Measurements from ENCODE around the gene DZANK1.

The DZANK1 gene

GRCh38 chr20:18443886-18444285 lies 22.9 kb downstream of the DZANK1 start:
- no peak overlapping the region for H3K27ac ChIP-seq (ENCODE audit: low read depth, low read length)
- no peaks in the 10 kb centered on the region for H3K27me3 ChIP-seq (ENCODE audit: control insufficient read depth in 1 of 2, insufficient read depth in 2 of 2, low read length in 2 of 2)
- no peaks in the 10 kb centered on the region for H3K4me1 ChIP-seq (ENCODE audit: control insufficient read depth in 1 of 2, insufficient read depth in 2 of 2, low read length in 2 of 2)
- H3K4me3 ChIP-seq (ENCODE audit: low read depth in 1 of 2, low read length in 2 of 2) = no peak overlapping the region
- H3K9ac ChIP-seq (ENCODE audit: low read depth in 1 of 2, low read length in 2 of 2) = no peak overlapping the region
- no peaks in the 10 kb centered on the region for H3K36me3 ChIP-seq (ENCODE audit: control insufficient read depth in 1 of 2, insufficient read depth in 2 of 2, low read length in 2 of 2)
- H3K9me3 ChIP-seq (ENCODE audit: control insufficient read depth in 1 of 2, low read length in 2 of 2) = no peaks in the 10 kb centered on the region

- Histone ChIP-seq H3K36me3 (ENCODE audit: control insufficient read depth in 1 of 2, insufficient read depth in 2 of 2, low read length in 2 of 2) (no peaks in the 10 kb centered on the region), H3K9ac (ENCODE audit: low read depth in 1 of 2, low read length in 2 of 2) (no peak overlapping the region), H3K27me3 (ENCODE audit: control insufficient read depth in 1 of 2, insufficient read depth in 2 of 2, low read length in 2 of 2) (no peaks in the 10 kb centered on the region), H3K4me3 (ENCODE audit: low read depth in 1 of 2, low read length in 2 of 2) (no peak overlapping the region), H3K4me1 (ENCODE audit: control insufficient read depth in 1 of 2, insufficient read depth in 2 of 2, low read length in 2 of 2) (no peaks in the 10 kb centered on the region), H3K27ac (ENCODE audit: low read depth, low read length) (no peak overlapping the region), H3K9me3 (ENCODE audit: control insufficient read depth in 1 of 2, low read length in 2 of 2) (no peaks in the 10 kb centered on the region)
Measured at GRCh38 chr20:18440403-18440802, 26.4 kb downstream of the DZANK1 start.

- no peak overlapping the region for H3K27ac ChIP-seq (ENCODE audit: low read depth, low read length)
- H3K36me3 ChIP-seq (ENCODE audit: control insufficient read depth in 1 of 2, insufficient read depth in 2 of 2, low read length in 2 of 2) = no peaks in the 10 kb centered on the region
- no peaks in the 10 kb centered on the region for H3K4me1 ChIP-seq (ENCODE audit: control insufficient read depth in 1 of 2, insufficient read depth in 2 of 2, low read length in 2 of 2)
- no peak overlapping the region for H3K9ac ChIP-seq (ENCODE audit: low read depth in 1 of 2, low read length in 2 of 2)
- H3K4me3 ChIP-seq (ENCODE audit: low read depth in 1 of 2, low read length in 2 of 2) = no peak overlapping the region
- H3K27me3 ChIP-seq (ENCODE audit: control insufficient read depth in 1 of 2, insufficient read depth in 2 of 2, low read length in 2 of 2) = no peaks in the 10 kb centered on the region
- no peaks in the 10 kb centered on the region for H3K9me3 ChIP-seq (ENCODE audit: control insufficient read depth in 1 of 2, low read length in 2 of 2)
Measured at GRCh38 chr20:18436847-18437246, 30.0 kb downstream of the DZANK1 start.

- Histone ChIP-seq H3K4me3 (ENCODE audit: low read depth in 1 of 2, low read length in 2 of 2) (no peak overlapping the region), H3K4me1 (ENCODE audit: control insufficient read depth in 1 of 2, insufficient read depth in 2 of 2, low read length in 2 of 2) (peaks cover 9 to 11% of the 10 kb centered on the region in 2 donors), H3K27ac (ENCODE audit: low read depth, low read length) (no peak overlapping the region), H3K9ac (ENCODE audit: low read depth in 1 of 2, low read length in 2 of 2) (no peak overlapping the region), H3K36me3 (ENCODE audit: control insufficient read depth in 1 of 2, insufficient read depth in 2 of 2, low read length in 2 of 2) (no peaks in the 10 kb centered on the region), H3K27me3 (ENCODE audit: control insufficient read depth in 1 of 2, insufficient read depth in 2 of 2, low read length in 2 of 2) (no peaks in the 10 kb centered on the region), H3K9me3 (ENCODE audit: control insufficient read depth in 1 of 2, low read length in 2 of 2) (no peaks in the 10 kb centered on the region)
Measured at GRCh38 chr20:18431206-18431605, 35.6 kb downstream of the DZANK1 start.

GRCh38 chr20:18430172-18430826 lies 36.5 kb downstream of the DZANK1 start:
- Histone ChIP-seq H3K9ac (ENCODE audit: low read depth in 1 of 2, low read length in 2 of 2) (no peak overlapping the region), H3K4me1 (ENCODE audit: control insufficient read depth in 1 of 2, insufficient read depth in 2 of 2, low read length in 2 of 2) (peaks cover 9 to 11% of the 10 kb centered on the region in 2 donors), H3K4me3 (ENCODE audit: low read depth in 1 of 2, low read length in 2 of 2) (no peak overlapping the region), H3K36me3 (ENCODE audit: control insufficient read depth in 1 of 2, insufficient read depth in 2 of 2, low read length in 2 of 2) (no peaks in the 10 kb centered on the region), H3K27ac (ENCODE audit: low read depth, low read length) (no peak overlapping the region), H3K27me3 (ENCODE audit: control insufficient read depth in 1 of 2, insufficient read depth in 2 of 2, low read length in 2 of 2) (no peaks in the 10 kb centered on the region), H3K9me3 (ENCODE audit: control insufficient read depth in 1 of 2, low read length in 2 of 2) (no peaks in the 10 kb centered on the region)

GRCh38 chr20:18428490-18429173 lies 38.2 kb downstream of the DZANK1 start:
- H3K27ac ChIP-seq (ENCODE audit: low read depth, low read length) = no peak overlapping the region
- no peaks in the 10 kb centered on the region for H3K36me3 ChIP-seq (ENCODE audit: control insufficient read depth in 1 of 2, insufficient read depth in 2 of 2, low read length in 2 of 2)
- H3K4me1 ChIP-seq (ENCODE audit: control insufficient read depth in 1 of 2, insufficient read depth in 2 of 2, low read length in 2 of 2) = peaks cover 9 to 11% of the 10 kb centered on the region in 2 donors
- no peak overlapping the region for H3K9ac ChIP-seq (ENCODE audit: low read depth in 1 of 2, low read length in 2 of 2)
- no peaks in the 10 kb centered on the region for H3K9me3 ChIP-seq (ENCODE audit: control insufficient read depth in 1 of 2, low read length in 2 of 2)
- no peak overlapping the region for H3K4me3 ChIP-seq (ENCODE audit: low read depth in 1 of 2, low read length in 2 of 2)
- H3K27me3 ChIP-seq (ENCODE audit: control insufficient read depth in 1 of 2, insufficient read depth in 2 of 2, low read length in 2 of 2) = no peaks in the 10 kb centered on the region

- no peak overlapping the region for H3K9ac ChIP-seq (ENCODE audit: low read depth in 1 of 2, low read length in 2 of 2)
- H3K4me3 ChIP-seq (ENCODE audit: low read depth in 1 of 2, low read length in 2 of 2) = no peak overlapping the region
- H3K27me3 ChIP-seq (ENCODE audit: control insufficient read depth in 1 of 2, insufficient read depth in 2 of 2, low read length in 2 of 2) = no peaks in the 10 kb centered on the region
- H3K4me1 ChIP-seq (ENCODE audit: control insufficient read depth in 1 of 2, insufficient read depth in 2 of 2, low read length in 2 of 2) = peaks cover 9 to 11% of the 10 kb centered on the region in 2 donors
- H3K27ac ChIP-seq (ENCODE audit: low read depth, low read length) = no peak overlapping the region
- no peaks in the 10 kb centered on the region for H3K36me3 ChIP-seq (ENCODE audit: control insufficient read depth in 1 of 2, insufficient read depth in 2 of 2, low read length in 2 of 2)
- H3K9me3 ChIP-seq (ENCODE audit: control insufficient read depth in 1 of 2, low read length in 2 of 2) = no peaks in the 10 kb centered on the region
Measured at GRCh38 chr20:18427214-18427613, 39.6 kb downstream of the DZANK1 start.

- no peak overlapping the region for H3K4me3 ChIP-seq (ENCODE audit: low read depth in 1 of 2, low read length in 2 of 2)
- H3K9ac ChIP-seq (ENCODE audit: low read depth in 1 of 2, low read length in 2 of 2) = no peak overlapping the region
- H3K4me1 ChIP-seq (ENCODE audit: control insufficient read depth in 1 of 2, insufficient read depth in 2 of 2, low read length in 2 of 2) = no peaks in the 10 kb centered on the region
- no peak overlapping the region for H3K27ac ChIP-seq (ENCODE audit: low read depth, low read length)
- no peaks in the 10 kb centered on the region for H3K36me3 ChIP-seq (ENCODE audit: control insufficient read depth in 1 of 2, insufficient read depth in 2 of 2, low read length in 2 of 2)
- H3K9me3 ChIP-seq (ENCODE audit: control insufficient read depth in 1 of 2, low read length in 2 of 2) = no peaks in the 10 kb centered on the region
- H3K27me3 ChIP-seq (ENCODE audit: control insufficient read depth in 1 of 2, insufficient read depth in 2 of 2, low read length in 2 of 2) = no peaks in the 10 kb centered on the region
Measured at GRCh38 chr20:18421608-18422007, 45.2 kb downstream of the DZANK1 start.

GRCh38 chr20:18416486-18416885 lies 50.3 kb downstream of the DZANK1 start:
- H3K9me3 ChIP-seq (ENCODE audit: control insufficient read depth in 1 of 2, low read length in 2 of 2) = no peaks in the 10 kb centered on the region
- H3K36me3 ChIP-seq (ENCODE audit: control insufficient read depth in 1 of 2, insufficient read depth in 2 of 2, low read length in 2 of 2) = no peaks in the 10 kb centered on the region
- no peaks in the 10 kb centered on the region for H3K4me1 ChIP-seq (ENCODE audit: control insufficient read depth in 1 of 2, insufficient read depth in 2 of 2, low read length in 2 of 2)
- no peak overlapping the region for H3K27ac ChIP-seq (ENCODE audit: low read depth, low read length)
- H3K9ac ChIP-seq (ENCODE audit: low read depth in 1 of 2, low read length in 2 of 2) = no peak overlapping the region
- no peaks in the 10 kb centered on the region for H3K27me3 ChIP-seq (ENCODE audit: control insufficient read depth in 1 of 2, insufficient read depth in 2 of 2, low read length in 2 of 2)
- no peak overlapping the region for H3K4me3 ChIP-seq (ENCODE audit: low read depth in 1 of 2, low read length in 2 of 2)

GRCh38 chr20:18414140-18414539 lies 52.7 kb downstream of the DZANK1 start:
- no peak overlapping the region for H3K9ac ChIP-seq (ENCODE audit: low read depth in 1 of 2, low read length in 2 of 2)
- H3K9me3 ChIP-seq (ENCODE audit: control insufficient read depth in 1 of 2, low read length in 2 of 2) = no peaks in the 10 kb centered on the region
- no peaks in the 10 kb centered on the region for H3K4me1 ChIP-seq (ENCODE audit: control insufficient read depth in 1 of 2, insufficient read depth in 2 of 2, low read length in 2 of 2)
- H3K36me3 ChIP-seq (ENCODE audit: control insufficient read depth in 1 of 2, insufficient read depth in 2 of 2, low read length in 2 of 2) = no peaks in the 10 kb centered on the region
- no peak overlapping the region for H3K27ac ChIP-seq (ENCODE audit: low read depth, low read length)
- no peak overlapping the region for H3K4me3 ChIP-seq (ENCODE audit: low read depth in 1 of 2, low read length in 2 of 2)
- H3K27me3 ChIP-seq (ENCODE audit: control insufficient read depth in 1 of 2, insufficient read depth in 2 of 2, low read length in 2 of 2) = no peaks in the 10 kb centered on the region
